Lower lobe of right lung (tissue), 2 donors: ENCODE measurements around the gene LRFN4. TPM values are rescaled to one million over a fixed set of nuclear protein-coding genes. Genes with fewer than 3 reads are reported as not detected.

ENCODE experiments used
- ATAC-seq, 2 donors: fragments of 200-7000 bp; cut with Tn5 transposase; one replicate each; pipeline ENCODE4 v1.9.1; 2020 to 2022; ENCODE audit warnings: mild to moderate bottlenecking in 2 of 2, moderate library complexity in 2 of 2
- DNase-seq: peaks from one replicate; pipeline ENCODE4 v3.0.0-alpha.2; 2020
- H3K27ac ChIP-seq: fragments of 200-600 bp; one replicate; pipeline ENCODE4 v1.8.0; 2022
- H3K27me3 ChIP-seq: fragments of 200-600 bp; one replicate; pipeline ENCODE4 v1.8.0; 2022; ENCODE audit warnings: low read depth
- H3K36me3 ChIP-seq: fragments of 200-600 bp; one replicate; pipeline ENCODE4 v1.8.0; 2022; ENCODE audit warnings: mild to moderate bottlenecking
- H3K4me1 ChIP-seq: fragments of 200-600 bp; one replicate; pipeline ENCODE4 v1.8.0; 2022
- H3K4me3 ChIP-seq: fragments of 200-600 bp; one replicate; pipeline ENCODE4 v1.8.0; 2022; ENCODE audit warnings: mild to moderate bottlenecking
- H3K9me3 ChIP-seq: fragments of 200-600 bp; one replicate; pipeline ENCODE4 v1.8.0; 2022
- CTCF ChIP-seq: fragments of 200-600 bp; IDR thresholded peaks from one replicate; pipeline ENCODE4 v1.8.0; 2022; ENCODE audit warnings: antibody characterized with exemption, mild to moderate bottlenecking
- intact Hi-C: fragments of 100-400 bp; cut with DNase I; formaldehyde crosslinking; loops from one replicate; pipeline ENCODE4 v1.11.0; 2022
- total RNA-seq: library from RNA; stranded (reverse); fragmentation: NEBNext Ultra II Directional; extraction: Animal tissue kit (Norgen Biotek cat#: 25700); gene quantifications from one replicate; pipeline ENCODE4 v1.2.1, GENCODE V29; 2021
- donor health status: DM: no; HTN: yes; CAD: no; lungs with severe emphysema.

LRFN4 gene
- total RNA-seq, 1 donor from 2014 or later = 15.7 TPM

- Histone ChIP-seq H3K27ac (no peak overlapping the region), H3K4me1 (no peaks in the 10 kb centered on the region), H3K9me3 (no peaks in the 10 kb centered on the region), H3K27me3 (no peaks in the 10 kb centered on the region), H3K36me3 (no peaks in the 10 kb centered on the region), H3K4me3 (no peak overlapping the region)
- intact Hi-C loops = no loop called here
- DNase-seq = no peak
- no peak for TF ChIP-seq CTCF
- no peak for ATAC-seq
Measured at GRCh38 chr11:66861038-66861773, 4.3 kb downstream of the LRFN4 start.

GRCh38 chr11:66861774-66862558 lies 5.1 kb downstream of the LRFN4 start:
- Histone ChIP-seq H3K27ac (no peak overlapping the region), H3K4me3 (no peak overlapping the region), H3K27me3 (no peaks in the 10 kb centered on the region), H3K9me3 (no peaks in the 10 kb centered on the region), H3K4me1 (no peaks in the 10 kb centered on the region), H3K36me3 (no peaks in the 10 kb centered on the region)
- ATAC-seq (no peak), DNase-seq (no peak)
- no peak for TF ChIP-seq CTCF
- intact Hi-C loops = no loop called here

GRCh38 chr11:66862559-66863037 lies 5.7 kb downstream of the LRFN4 start:
- Histone ChIP-seq H3K27ac (no peak overlapping the region), H3K9me3 (no peaks in the 10 kb centered on the region), H3K27me3 (no peaks in the 10 kb centered on the region), H3K4me3 (no peak overlapping the region), H3K4me1 (no peaks in the 10 kb centered on the region), H3K36me3 (no peaks in the 10 kb centered on the region)
- no peak for ATAC-seq
- DNase-seq = no peak
- TF ChIP-seq CTCF = no peak
- intact Hi-C loops = no loop called here

GRCh38 chr11:66863428-66864125 lies 6.7 kb downstream of the LRFN4 start:
- ATAC-seq (no peak), DNase-seq (no peak)
- Histone ChIP-seq H3K4me1 (no peaks in the 10 kb centered on the region), H3K27ac (no peak overlapping the region), H3K27me3 (no peaks in the 10 kb centered on the region), H3K9me3 (no peaks in the 10 kb centered on the region), H3K36me3 (no peaks in the 10 kb centered on the region), H3K4me3 (no peak overlapping the region)
- TF ChIP-seq CTCF = no peak
- intact Hi-C loops = no loop called here

GRCh38 chr11:66864172-66864901 lies 7.5 kb downstream of the LRFN4 start:
- Histone ChIP-seq H3K4me1 (no peaks in the 10 kb centered on the region), H3K27ac (no peak overlapping the region), H3K9me3 (no peaks in the 10 kb centered on the region), H3K36me3 (no peaks in the 10 kb centered on the region), H3K4me3 (no peak overlapping the region), H3K27me3 (no peaks in the 10 kb centered on the region)
- TF ChIP-seq CTCF = no peak
- no peak for ATAC-seq
- intact Hi-C loops = no loop called here
- no peak for DNase-seq
